Activated T-cell treated with anti-CD3 and anti-CD28 coated beads, Interleukin-2, amount 50 U/mL, for 24 hours (primary cell): ENCODE measurements around the gene ZSCAN9.
A peak's percentile ranks its signal among the peaks of the same experiment; 100 is the strongest.

ENCODE experiments used
- DNase-seq: peaks from one replicate; pipeline ENCODE4 v3.0.0-alpha.2; 2020
- H3K27ac Mint-ChIP-seq: 2 replicates; pipeline ENCODE4 v1.8.0; 2020; ENCODE audit warnings: mild to moderate bottlenecking, mixed read lengths
- H3K27me3 Mint-ChIP-seq: 2 replicates; pipeline ENCODE4 v1.8.0; 2020; ENCODE audit warnings: mixed read lengths
- H3K36me3 Mint-ChIP-seq: 2 replicates; pipeline ENCODE4 v1.8.0; 2020; ENCODE audit warnings: low read depth, mixed read lengths
- H3K4me1 Mint-ChIP-seq: 2 replicates; pipeline ENCODE4 v1.8.0; 2020; ENCODE audit warnings: low read depth, mixed read lengths
- H3K4me3 Mint-ChIP-seq: 2 replicates; pipeline ENCODE4 v1.8.0; 2020; ENCODE audit warnings: mild to moderate bottlenecking, moderate library complexity, mixed read lengths
- H3K9me3 Mint-ChIP-seq: 2 replicates; pipeline ENCODE4 v1.8.0; 2020; ENCODE audit warnings: mixed read lengths

ZSCAN9 gene

GRCh38 chr6:28212510-28213212, 12.4 kb upstream of the ZSCAN9 start:
- H3K36me3 Mint-ChIP-seq: no peaks in the 10 kb centered on the region
- peak overlapping the region; percentile 93 for H3K27ac Mint-ChIP-seq
- H3K4me1 Mint-ChIP-seq: peaks cover 25% of the 10 kb centered on the region
- peak overlapping the region; percentile 73 for H3K4me3 Mint-ChIP-seq
- no peaks in the 10 kb centered on the region for H3K9me3 Mint-ChIP-seq
- DNase-seq: peak; percentile 79
- peaks cover 91% of the 10 kb centered on the region for H3K27me3 Mint-ChIP-seq

GRCh38 chr6:28213213-28213523, 11.9 kb upstream of the ZSCAN9 start:
- peak overlapping the region; percentile 73 for H3K4me3 Mint-ChIP-seq
- no peak for DNase-seq
- no peak overlapping the region for H3K27ac Mint-ChIP-seq
- H3K27me3 Mint-ChIP-seq: peaks cover 91% of the 10 kb centered on the region
- peaks cover 23% of the 10 kb centered on the region for H3K4me1 Mint-ChIP-seq
- H3K9me3 Mint-ChIP-seq: no peaks in the 10 kb centered on the region
- H3K36me3 Mint-ChIP-seq: no peaks in the 10 kb centered on the region

GRCh38 chr6:28215425-28215824, 9.7 kb upstream of the ZSCAN9 start:
- Mint-ChIP-seq H3K36me3 (no peaks in the 10 kb centered on the region), H3K4me3 (no peak overlapping the region), H3K4me1 (peaks cover 26% of the 10 kb centered on the region), H3K27me3 (peaks cover 90% of the 10 kb centered on the region), H3K27ac (no peak overlapping the region), H3K9me3 (no peaks in the 10 kb centered on the region)
- DNase-seq: no peak

DNA sequence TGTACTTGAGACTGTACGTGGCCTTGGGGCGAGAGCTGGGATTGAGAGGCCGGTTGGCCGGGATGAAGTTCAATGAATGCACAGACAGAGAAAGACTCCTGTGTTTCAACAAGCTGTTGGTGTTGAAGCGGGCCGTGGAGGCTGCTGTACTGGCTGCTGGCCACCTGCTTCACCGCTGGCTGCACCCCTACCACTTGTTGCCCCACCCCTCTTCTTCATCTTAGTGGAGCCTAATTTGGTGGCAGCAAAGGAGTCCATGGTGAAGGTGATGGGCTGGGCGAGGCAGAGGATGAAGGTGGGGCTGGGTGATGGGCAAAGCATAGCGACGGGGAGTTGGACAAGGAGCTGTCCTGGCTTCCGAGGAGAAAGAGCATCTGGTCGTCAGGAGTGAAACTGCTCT, 7.2 kb upstream of the ZSCAN9 start:
- H3K4me1 Mint-ChIP-seq: peaks cover 15% of the 10 kb centered on the region
- peak overlapping the region; percentile 76 for H3K4me3 Mint-ChIP-seq
- H3K27ac Mint-ChIP-seq: no peak overlapping the region
- H3K9me3 Mint-ChIP-seq: no peaks in the 10 kb centered on the region
- H3K36me3 Mint-ChIP-seq: no peaks in the 10 kb centered on the region
- peaks cover 90% of the 10 kb centered on the region for H3K27me3 Mint-ChIP-seq
- no peak for DNase-seq

- Mint-ChIP-seq H3K4me1 (peaks cover 12% of the 10 kb centered on the region), H3K4me3 (peak overlapping the region; percentile 76), H3K27me3 (peaks cover 90% of the 10 kb centered on the region), H3K27ac (no peak overlapping the region), H3K36me3 (no peaks in the 10 kb centered on the region), H3K9me3 (no peaks in the 10 kb centered on the region)
- peak; percentile 54 for DNase-seq
These were observed 6.5 kb upstream of the ZSCAN9 start for GRCh38 chr6:28218312-28219248.

GRCh38 chr6:28220257-28221133, 4.6 kb upstream of the ZSCAN9 start:
- no peak overlapping the region for H3K27ac Mint-ChIP-seq
- no peaks in the 10 kb centered on the region for H3K9me3 Mint-ChIP-seq
- H3K4me3 Mint-ChIP-seq: no peak overlapping the region
- H3K4me1 Mint-ChIP-seq: peaks cover 20% of the 10 kb centered on the region
- peaks cover 90% of the 10 kb centered on the region for H3K27me3 Mint-ChIP-seq
- no peak for DNase-seq
- H3K36me3 Mint-ChIP-seq: no peaks in the 10 kb centered on the region

DNA sequence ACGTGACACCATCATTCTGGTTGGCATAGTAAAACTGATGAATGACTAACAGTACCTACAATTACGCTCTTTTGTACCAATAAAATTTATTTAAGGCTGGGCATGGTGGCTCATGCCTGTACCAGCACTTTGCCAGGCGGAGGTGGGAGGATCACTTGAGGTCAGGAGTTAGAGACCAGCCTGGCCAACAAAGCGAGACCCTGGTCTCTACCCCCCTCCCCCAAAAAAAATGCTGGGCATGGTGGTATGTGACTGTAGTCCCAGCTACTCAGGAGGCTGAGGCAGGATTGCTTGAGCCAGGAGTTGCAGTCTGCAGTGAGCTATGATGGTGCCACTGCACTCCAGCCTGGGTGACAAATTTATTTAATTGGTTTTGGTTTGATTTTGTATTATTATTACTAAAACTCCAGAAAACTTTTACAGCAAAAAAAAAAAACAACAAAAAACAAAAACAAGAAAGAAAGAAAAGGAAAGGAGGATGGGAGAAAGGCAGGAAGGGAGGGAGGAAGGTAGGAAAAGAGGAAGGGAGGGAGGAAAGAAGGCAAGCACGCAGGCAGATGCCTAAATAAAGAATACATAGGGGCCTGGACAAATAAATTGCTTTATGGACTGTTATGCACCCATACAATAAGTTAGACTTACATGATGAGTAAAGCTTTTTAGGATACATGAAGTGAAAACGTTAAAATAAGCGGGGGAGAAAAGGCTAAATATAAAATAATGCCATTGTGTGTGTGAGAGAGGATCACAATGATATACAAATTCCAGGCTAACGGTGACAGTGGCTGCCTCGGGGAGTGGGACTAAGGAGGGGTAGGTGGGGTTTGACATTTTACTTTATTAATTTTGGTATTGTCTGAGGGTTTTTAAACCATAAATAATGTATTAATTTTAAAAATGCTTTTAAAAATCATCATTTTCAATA, 682 bp upstream of the ZSCAN9 start:
- peaks cover 13% of the 10 kb centered on the region for H3K4me1 Mint-ChIP-seq
- H3K27ac Mint-ChIP-seq: no peak overlapping the region
- no peak for DNase-seq
- peak overlapping the region; percentile 86 for H3K4me3 Mint-ChIP-seq
- H3K36me3 Mint-ChIP-seq: peaks cover 5% of the 10 kb centered on the region
- H3K27me3 Mint-ChIP-seq: peaks cover 63% of the 10 kb centered on the region
- H3K9me3 Mint-ChIP-seq: no peaks in the 10 kb centered on the region

- no peak for DNase-seq
- peaks cover 13% of the 10 kb centered on the region for H3K36me3 Mint-ChIP-seq
- no peak overlapping the region for H3K27ac Mint-ChIP-seq
- peaks cover 44% of the 10 kb centered on the region for H3K27me3 Mint-ChIP-seq
- H3K4me3 Mint-ChIP-seq: no peak overlapping the region
- H3K9me3 Mint-ChIP-seq: no peaks in the 10 kb centered on the region
- H3K4me1 Mint-ChIP-seq: peaks cover 13% of the 10 kb centered on the region
These were observed 1.4 kb downstream of the ZSCAN9 start for GRCh38 chr6:28226460-28226859.

GRCh38 chr6:28232785-28233184, 7.7 kb downstream of the ZSCAN9 start:
- H3K9me3 Mint-ChIP-seq: no peaks in the 10 kb centered on the region
- H3K4me1 Mint-ChIP-seq: no peaks in the 10 kb centered on the region
- no peak overlapping the region for H3K27ac Mint-ChIP-seq
- no peak for DNase-seq
- H3K36me3 Mint-ChIP-seq: peaks cover 26% of the 10 kb centered on the region
- peaks cover 7% of the 10 kb centered on the region for H3K27me3 Mint-ChIP-seq
- no peak overlapping the region for H3K4me3 Mint-ChIP-seq

DNA sequence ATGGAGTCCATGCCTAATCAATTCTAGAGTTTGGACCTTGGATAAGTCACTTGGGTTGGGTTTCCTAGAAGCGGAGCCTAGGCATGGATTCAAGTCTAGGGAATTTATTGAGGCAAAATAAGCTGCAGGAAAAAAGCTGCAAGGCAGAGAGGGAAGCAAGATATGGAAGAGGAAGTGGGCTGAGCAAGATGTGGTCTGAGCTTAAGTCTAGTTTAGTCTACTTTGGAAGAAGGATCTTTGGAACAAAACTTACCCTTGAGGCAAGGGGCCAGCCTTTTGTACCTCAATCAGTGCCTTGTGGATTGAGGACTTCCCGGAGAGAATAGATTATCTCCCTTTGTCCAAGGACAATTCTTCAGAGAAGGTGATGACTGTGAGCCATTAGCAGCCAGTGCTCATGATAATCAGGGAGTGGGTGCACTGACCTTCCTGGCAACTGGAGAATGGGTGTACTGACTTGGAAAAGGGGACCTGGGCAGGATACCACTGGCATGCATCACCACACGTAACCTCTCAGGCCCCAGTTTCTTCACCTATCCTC, 10.9 kb downstream of the ZSCAN9 start:
- no peak for DNase-seq
- no peak overlapping the region for H3K27ac Mint-ChIP-seq
- H3K36me3 Mint-ChIP-seq: peaks cover 16% of the 10 kb centered on the region
- no peaks in the 10 kb centered on the region for H3K9me3 Mint-ChIP-seq
- H3K4me1 Mint-ChIP-seq: no peaks in the 10 kb centered on the region
- H3K27me3 Mint-ChIP-seq: peaks cover 7% of the 10 kb centered on the region
- H3K4me3 Mint-ChIP-seq: no peak overlapping the region

DNA sequence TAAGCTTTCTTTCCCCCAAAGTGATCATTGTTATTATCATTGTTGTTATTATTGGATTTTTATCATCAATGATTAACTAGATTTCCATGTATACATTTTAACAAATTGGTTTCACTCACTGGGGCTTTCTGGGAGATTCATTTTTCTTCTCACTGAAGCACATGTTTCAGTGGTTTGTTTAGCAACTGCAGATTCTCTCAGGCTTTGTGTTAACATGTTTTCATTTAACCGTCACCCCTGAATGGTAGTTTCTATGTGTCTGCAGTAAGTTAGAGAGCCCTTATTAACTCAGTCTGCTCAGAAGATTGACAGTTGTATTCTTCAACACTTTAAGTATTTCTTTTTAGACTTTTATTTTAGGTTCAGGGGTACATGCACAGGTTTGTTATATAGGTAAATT, 14.6 kb downstream of the ZSCAN9 start:
- H3K27me3 Mint-ChIP-seq: no peaks in the 10 kb centered on the region
- no peak for DNase-seq
- H3K4me3 Mint-ChIP-seq: no peak overlapping the region
- H3K4me1 Mint-ChIP-seq: no peaks in the 10 kb centered on the region
- H3K36me3 Mint-ChIP-seq: peaks cover 17% of the 10 kb centered on the region
- no peak overlapping the region for H3K27ac Mint-ChIP-seq
- H3K9me3 Mint-ChIP-seq: no peaks in the 10 kb centered on the region

GRCh38 chr6:28240471-28240870, 15.4 kb downstream of the ZSCAN9 start:
- Mint-ChIP-seq H3K4me3 (no peak overlapping the region), H3K27me3 (no peaks in the 10 kb centered on the region), H3K9me3 (no peaks in the 10 kb centered on the region), H3K36me3 (peaks cover 25% of the 10 kb centered on the region), H3K27ac (no peak overlapping the region), H3K4me1 (no peaks in the 10 kb centered on the region)
- DNase-seq: no peak

GRCh38 chr6:28243946-28244345, 18.9 kb downstream of the ZSCAN9 start:
- Mint-ChIP-seq H3K36me3 (peaks cover 60% of the 10 kb centered on the region), H3K9me3 (no peaks in the 10 kb centered on the region), H3K27me3 (no peaks in the 10 kb centered on the region), H3K4me1 (peaks cover 1% of the 10 kb centered on the region), H3K4me3 (no peak overlapping the region), H3K27ac (no peak overlapping the region)
- DNase-seq: no peak
